Tibial nerve (tissue), 4 donors: ENCODE results near the gene SHLD2.
"Not testable (repeated sequence)": the region's sequence is repeated elsewhere in the genome, so short reads cannot be mapped to it uniquely, and the experiment has no call there.

Experiments
- EP300 ChIP-seq, 2 donors: sonication (generic); formaldehyde crosslinking; IDR thresholded peaks; one replicate each; pipeline ENCODE4 v1.6.1; 2017; ENCODE audit warnings: antibody characterized with exemption in 2 of 2, mild to moderate bottlenecking in 1 of 2
- TF ChIP-seq, protein P1 (sequence below), 5 experiments: fragments of 200-600 bp in 3 of 5; fragments of 450-650 bp in 2 of 5; sonication (generic) in 3 of 5; IDR thresholded peaks; one replicate each; pipeline ENCODE4 v1.5.1; 2016 to 2019; ENCODE audit warnings: antibody characterized with exemption in 5 of 5, mild to moderate bottlenecking in 3 of 5, moderate library complexity in 2 of 5

DNA sequence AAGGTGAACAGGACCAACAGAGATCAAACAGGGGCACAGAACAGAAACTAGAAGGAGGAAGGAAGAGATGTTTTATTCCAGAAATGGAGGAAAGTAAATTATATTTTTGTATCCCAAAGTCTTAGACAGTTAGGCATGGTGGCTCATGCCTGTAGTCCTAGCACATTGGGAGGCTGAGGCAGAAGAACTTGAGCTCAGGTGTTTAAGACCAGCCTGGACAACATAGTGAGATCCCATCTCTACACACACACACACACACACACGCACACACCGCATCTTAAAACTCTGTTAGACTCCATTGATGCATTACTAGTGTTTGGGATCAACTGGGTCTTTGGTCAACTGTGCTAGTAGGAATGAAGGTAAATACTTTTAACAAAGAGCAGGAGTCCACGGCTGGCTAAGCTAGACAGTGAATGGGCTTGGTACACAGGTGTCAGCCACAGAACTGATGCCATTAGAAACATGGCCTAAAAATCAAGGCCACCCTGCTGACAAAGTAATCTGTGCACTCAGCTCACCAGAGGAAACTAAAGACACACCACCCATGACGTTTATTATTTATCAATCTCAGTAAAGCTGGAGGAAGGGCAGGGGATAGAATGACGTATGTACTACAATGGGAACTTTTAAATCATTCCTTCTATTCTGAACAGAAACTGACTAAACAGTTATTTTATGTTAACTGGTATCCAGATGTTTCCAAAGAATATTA lies 11.3 kb upstream of the SHLD2 start:
- TF ChIP-seq, protein P1, sequence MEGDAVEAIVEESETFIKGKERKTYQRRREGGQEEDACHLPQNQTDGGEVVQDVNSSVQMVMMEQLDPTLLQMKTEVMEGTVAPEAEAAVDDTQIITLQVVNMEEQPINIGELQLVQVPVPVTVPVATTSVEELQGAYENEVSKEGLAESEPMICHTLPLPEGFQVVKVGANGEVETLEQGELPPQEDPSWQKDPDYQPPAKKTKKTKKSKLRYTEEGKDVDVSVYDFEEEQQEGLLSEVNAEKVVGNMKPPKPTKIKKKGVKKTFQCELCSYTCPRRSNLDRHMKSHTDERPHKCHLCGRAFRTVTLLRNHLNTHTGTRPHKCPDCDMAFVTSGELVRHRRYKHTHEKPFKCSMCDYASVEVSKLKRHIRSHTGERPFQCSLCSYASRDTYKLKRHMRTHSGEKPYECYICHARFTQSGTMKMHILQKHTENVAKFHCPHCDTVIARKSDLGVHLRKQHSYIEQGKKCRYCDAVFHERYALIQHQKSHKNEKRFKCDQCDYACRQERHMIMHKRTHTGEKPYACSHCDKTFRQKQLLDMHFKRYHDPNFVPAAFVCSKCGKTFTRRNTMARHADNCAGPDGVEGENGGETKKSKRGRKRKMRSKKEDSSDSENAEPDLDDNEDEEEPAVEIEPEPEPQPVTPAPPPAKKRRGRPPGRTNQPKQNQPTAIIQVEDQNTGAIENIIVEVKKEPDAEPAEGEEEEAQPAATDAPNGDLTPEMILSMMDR (IDR thresholded peaks at IDR 0.05), result not testable (repeated sequence)
- TF ChIP-seq EP300 (IDR thresholded peaks at IDR 0.05), result peak in 1 of 2 donors; percentile 27
